H9 (cell line): ENCODE measurements around the gene EEF1A2. TPM values are rescaled to one million over a fixed set of nuclear protein-coding genes. Genes with fewer than 3 reads are reported as not detected.

Experiments
- DNase-seq: peaks from one replicate; pipeline ENCODE4 v3.0.0-alpha.2; 2017
- H2AFZ ChIP-seq: one replicate; pipeline ENCODE4 v1.6.1; 2013; ENCODE audit warnings: mild to moderate bottlenecking, low read length, control low read depth, moderate library complexity
- H2AK5ac ChIP-seq: 2 replicates; pipeline ENCODE4 v1.6.1; 2013; ENCODE audit warnings: low read length, control low read depth, mixed read lengths; ENCODE audit not compliant: insufficient read length
- H2BK120ac ChIP-seq: one replicate; pipeline ENCODE4 v1.6.1; 2013; ENCODE audit warnings: low read depth, mild to moderate bottlenecking, low read length, control low read depth, inconsistent platforms; ENCODE audit not compliant: poor library complexity, severe bottlenecking
- H2BK12ac ChIP-seq: 2 replicates; pipeline ENCODE4 v1.6.1; 2013; ENCODE audit warnings: low read length, control low read depth, mixed read lengths, low read depth; ENCODE audit not compliant: insufficient read length
- H2BK15ac ChIP-seq: 2 replicates; pipeline ENCODE4 v1.6.1; 2013; ENCODE audit warnings: low read depth, low read length, control low read depth
- H2BK20ac ChIP-seq: one replicate; pipeline ENCODE4 v1.6.1; 2013; ENCODE audit warnings: low read depth, mild to moderate bottlenecking, low read length, control low read depth, inconsistent platforms; ENCODE audit not compliant: poor library complexity, severe bottlenecking
- H2BK5ac ChIP-seq: 2 replicates; pipeline ENCODE4 v1.6.1; 2013; ENCODE audit warnings: low read length, control low read depth, mixed read lengths; ENCODE audit not compliant: insufficient read length
- H3K14ac ChIP-seq: 2 replicates; pipeline ENCODE4 v1.6.1; 2013; ENCODE audit warnings: low read length, control low read depth; ENCODE audit not compliant: insufficient read depth
- H3K18ac ChIP-seq: 2 replicates; pipeline ENCODE4 v1.6.1; 2013; ENCODE audit warnings: low read depth, mild to moderate bottlenecking, mixed read lengths, low read length, control low read depth; ENCODE audit not compliant: insufficient read length
- H3K23ac ChIP-seq: 2 replicates; pipeline ENCODE4 v1.6.1; 2013; ENCODE audit warnings: low read length, control low read depth, mixed read lengths, low read depth; ENCODE audit not compliant: insufficient read length
- H3K23me2 ChIP-seq: 2 replicates; pipeline ENCODE4 v1.6.1; 2013; ENCODE audit warnings: low read depth, mild to moderate bottlenecking, mixed read lengths, low read length, control low read depth; ENCODE audit not compliant: insufficient read length, poor library complexity, severe bottlenecking
- H3K27ac ChIP-seq: 2 replicates; pipeline ENCODE4 v1.5.1; 2013; ENCODE audit warnings: low read length, control low read depth, mixed read lengths, low read depth; ENCODE audit not compliant: insufficient read length
- H3K27me3 ChIP-seq: 2 replicates; pipeline ENCODE4 v1.6.1; 2013; ENCODE audit warnings: low read length, control low read depth, inconsistent platforms; ENCODE audit not compliant: insufficient read depth
- H3K4ac ChIP-seq: 2 replicates; pipeline ENCODE4 v1.6.1; 2013; ENCODE audit warnings: low read depth, mild to moderate bottlenecking, control low read depth, inconsistent platforms, low read length, moderate library complexity
- H3K4me1 ChIP-seq: 2 replicates; pipeline ENCODE4 v1.6.1; 2013; ENCODE audit warnings: low read length, control low read depth, inconsistent platforms; ENCODE audit not compliant: insufficient read depth
- H3K4me2 ChIP-seq: 2 replicates; pipeline ENCODE4 v1.6.1; 2013; ENCODE audit warnings: low read length, control low read depth, mixed read lengths; ENCODE audit not compliant: insufficient read length, insufficient read depth
- H3K56ac ChIP-seq: 2 replicates; pipeline ENCODE4 v1.6.1; 2013; ENCODE audit warnings: low read depth, mild to moderate bottlenecking, mixed read lengths, low read length, control low read depth; ENCODE audit not compliant: insufficient read length
- H3K79me1 ChIP-seq: 2 replicates; pipeline ENCODE4 v1.6.1; 2013; ENCODE audit warnings: low read depth, mild to moderate bottlenecking, moderate library complexity, low read length, control low read depth, inconsistent platforms; ENCODE audit not compliant: insufficient read depth, poor library complexity, severe bottlenecking
- H3K79me2 ChIP-seq: 2 replicates; pipeline ENCODE4 v1.6.1; 2013; ENCODE audit warnings: low read length, control low read depth, inconsistent platforms; ENCODE audit not compliant: insufficient read depth
- H3K9ac ChIP-seq: 2 replicates; pipeline ENCODE4 v1.6.1; 2013; ENCODE audit warnings: low read length, control low read depth, mixed read lengths; ENCODE audit not compliant: insufficient read length; ENCODE audit errors: extremely low read depth
- H3K9me3 ChIP-seq: one replicate; pipeline ENCODE4 v1.6.1; 2013; ENCODE audit warnings: low read depth, low read length, inconsistent platforms; ENCODE audit not compliant: control insufficient read depth
- H3T11ph ChIP-seq: one replicate; pipeline ENCODE4 v1.6.1; 2013; ENCODE audit warnings: mild to moderate bottlenecking, low read length, control low read depth, inconsistent platforms
- H4K20me1 ChIP-seq: one replicate; pipeline ENCODE4 v1.6.1; 2013; ENCODE audit not compliant: control insufficient read depth, insufficient read length, insufficient read depth
- H4K5ac ChIP-seq: 2 replicates; pipeline ENCODE4 v1.6.1; 2013; ENCODE audit warnings: low read depth, mild to moderate bottlenecking, mixed read lengths, low read length, control low read depth; ENCODE audit not compliant: insufficient read length
- H4K8ac ChIP-seq: replicated peaks from 2 replicates; pipeline ENCODE4 v1.6.1; 2013; ENCODE audit warnings: low read length, control low read depth, mixed read lengths, low read depth; ENCODE audit not compliant: insufficient read length
- H4K91ac ChIP-seq: 2 replicates; pipeline ENCODE4 v1.6.1; 2013; ENCODE audit warnings: low read depth, mild to moderate bottlenecking, moderate library complexity, mixed read lengths, low read length, control low read depth; ENCODE audit not compliant: insufficient read length
- H3K27ac Mint-ChIP-seq, 3 experiments: 2 replicates in 2 of 3; 3 replicates in 1 of 3; pipeline ENCODE4 v1.8.0; 2020 to 2021; ENCODE audit warnings: mixed read lengths in 3 of 3, mild to moderate bottlenecking in 1 of 3, moderate library complexity in 1 of 3
- H3K27me3 Mint-ChIP-seq: 2 replicates; pipeline ENCODE4 v1.8.0; 2021; ENCODE audit warnings: low read depth, mild to moderate bottlenecking, moderate library complexity, mixed read lengths
- H3K36me3 Mint-ChIP-seq, 3 experiments: 2 replicates in 2 of 3; 3 replicates in 1 of 3; pipeline ENCODE4 v1.8.0; 2020 to 2021; ENCODE audit warnings: low read depth in 3 of 3, mixed read lengths in 3 of 3; ENCODE audit not compliant: insufficient read depth in 1 of 3
- H3K4me1 Mint-ChIP-seq, 2 experiments: 2 replicates each; pipeline ENCODE4 v1.8.0; 2020; ENCODE audit warnings: mixed read lengths in 2 of 2
- H3K4me3 Mint-ChIP-seq, 2 experiments: 2 replicates in 1 of 2; 3 replicates in 1 of 2; pipeline ENCODE4 v1.8.0; 2020 to 2021; ENCODE audit warnings: mild to moderate bottlenecking in 2 of 2, mixed read lengths in 2 of 2, moderate library complexity in 1 of 2
- H3K9me3 Mint-ChIP-seq, 2 experiments: 2 replicates in 1 of 2; 3 replicates in 1 of 2; pipeline ENCODE4 v1.8.0; 2020; ENCODE audit warnings: mild to moderate bottlenecking in 2 of 2, mixed read lengths in 2 of 2, moderate library complexity in 1 of 2
- CTCF ChIP-seq: fragments of 200-600 bp; sonication (generic); conservative IDR thresholded peaks from 3 replicates; pipeline ENCODE4 v1.8.0; 2021; ENCODE audit warnings: antibody characterized with exemption, mild to moderate bottlenecking
- WGBS: extraction: QIAGEN DNeasy Blood & Tissue Kit; methylation state at CpG from one replicate; pipeline ENCODE4 v1.1.7; 2013; ENCODE audit warnings: missing lambda C conversion rate, low lambda C conversion rate, mixed read lengths; ENCODE audit not compliant: insufficient read length; ENCODE audit errors: extremely low coverage; 5-methylcytosine and 5-hydroxymethylcytosine counted together
- total RNA-seq: library from RNA; stranded (reverse); gene quantifications from 2 replicates; pipeline ENCODE4 v1.2.1, GENCODE V29; 2021

The EEF1A2 gene
- total RNA-seq, 1 experiment from 2014 or later: 27.4 TPM

DNA sequence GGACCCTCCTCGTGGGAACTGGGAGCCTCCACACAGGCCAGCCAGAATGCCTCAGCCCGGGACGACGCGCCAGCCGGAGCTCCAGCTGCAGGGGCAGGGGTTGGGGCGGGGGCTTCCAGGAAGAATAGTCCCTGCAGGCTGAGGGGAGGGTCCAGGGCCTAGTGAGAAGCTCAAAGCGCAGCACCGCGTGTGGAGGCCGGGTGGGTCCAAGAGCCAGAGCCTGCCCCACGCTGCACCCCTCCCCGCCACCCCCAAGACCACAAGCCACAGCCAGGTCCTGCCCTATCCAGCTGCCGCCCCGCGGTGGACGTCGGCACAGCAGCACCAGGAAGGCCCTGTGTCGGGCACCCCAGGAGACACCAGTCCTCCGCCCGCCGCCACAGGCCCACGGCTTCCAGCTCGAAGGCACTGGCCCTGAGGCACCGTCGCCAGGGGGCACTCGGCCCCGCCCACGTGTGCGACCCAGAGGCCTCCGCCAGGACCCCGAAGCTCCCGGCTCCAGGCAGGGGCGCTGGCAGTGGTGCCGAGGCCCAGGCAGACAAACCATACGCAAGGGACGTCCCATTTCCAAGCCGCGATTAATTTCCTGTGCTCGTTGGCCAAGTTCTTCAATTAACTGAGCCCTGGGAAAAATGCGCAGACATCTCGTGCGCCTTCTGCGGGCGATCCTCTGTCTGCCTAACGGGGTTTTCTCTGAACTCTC is 45.9 kb downstream of the EEF1A2 start:
- Histone ChIP-seq H3K23me2 (no peaks in the 10 kb centered on the region), H2BK12ac (no peak overlapping the region), H3K23ac (no peak overlapping the region), H4K20me1 (peaks cover 2% of the 10 kb centered on the region), H4K5ac (no peak overlapping the region), H2BK15ac (no peak overlapping the region), H4K91ac (no peak overlapping the region), H3K79me2 (no peaks in the 10 kb centered on the region; the same call in 1 of the 2 replicates), H2BK120ac (no peak overlapping the region), H4K8ac (no peak overlapping the region), H2BK5ac (no peak overlapping the region), H3K14ac (no peak overlapping the region; the same call in 1 of the 2 replicates), H3K27me3 (no peaks in the 10 kb centered on the region), H3K79me1 (no peaks in the 10 kb centered on the region), H3K27ac (no peak overlapping the region), H3K4ac (no peak overlapping the region), H3T11ph (no peak overlapping the region), H2AFZ (no peak overlapping the region), H3K18ac (no peak overlapping the region), H2AK5ac (no peak overlapping the region), H3K4me2 (no peak overlapping the region), H3K56ac (no peak overlapping the region), H3K9me3 (no peaks in the 10 kb centered on the region), H2BK20ac (no peak overlapping the region), H3K9ac (no peak overlapping the region), H3K4me1 (no peaks in the 10 kb centered on the region; the same call in 1 of the 2 replicates)
- no peak overlapping the region; a peak in 1 of 7 replicates for H3K27ac Mint-ChIP-seq
- H3K9me3 Mint-ChIP-seq: no peaks in the 10 kb centered on the region
- WGBS: no CpG with 5 or more reads among the region's 46 CpGs
- H3K4me3 Mint-ChIP-seq: no peak overlapping the region
- no peaks in the 10 kb centered on the region for H3K27me3 Mint-ChIP-seq
- TF ChIP-seq CTCF: no peak
- H3K4me1 Mint-ChIP-seq: peaks cover 20 to 50% of the 10 kb centered on the region in 2 experiments
- DNase-seq: peak; percentile 71
- peaks cover 0 to 10% (median 1%) of the 10 kb centered on the region in 3 experiments; a peak in 3 of 7 replicates for H3K36me3 Mint-ChIP-seq
